Activated CD8-positive, alpha-beta memory T cell treated with anti-CD3 and anti-CD28 coated beads for 1 hour (primary cell): ENCODE results near the gene RBM27.
"Not testable (repeated sequence)": the region's sequence is repeated elsewhere in the genome, so short reads cannot be mapped to it uniquely, and the experiment has no call there.

Experiments used
- DNase-seq, 2 donors: peaks; one replicate each; pipeline ENCODE4 v3.0.0-alpha.2; 2020; ENCODE audit warnings: low read depth in 1 of 2; ENCODE audit errors: extremely low read depth in 1 of 2

RBM27 gene

GRCh38 chr5:146203011-146203871 is at the start of gene RBM27:
Gene RBM27 (plus strand): TSS chr5:146203605. CDS start chr5:146203766, 161 bp downstream.
- peak; percentile 89 to 90 for DNase-seq

- no peak for DNase-seq
Measured at GRCh38 chr5:146158255-146158654, 45.1 kb upstream of the RBM27 start.

GRCh38 chr5:146164382-146164781 is 39.0 kb upstream of the RBM27 start:
- DNase-seq, result no peak

- no peak for DNase-seq
Measured at GRCh38 chr5:146165460-146165859, 37.9 kb upstream of the RBM27 start.

- DNase-seq, result no peak
Measured at GRCh38 chr5:146165903-146166302, 37.5 kb upstream of the RBM27 start.

GRCh38 chr5:146169076-146169475 is 34.3 kb upstream of the RBM27 start:
- no peak for DNase-seq

- DNase-seq, result not testable (repeated sequence)
Measured at GRCh38 chr5:146173049-146173448, 30.4 kb upstream of the RBM27 start.

GRCh38 chr5:146173597-146173996 is 29.8 kb upstream of the RBM27 start:
- no peak for DNase-seq

GRCh38 chr5:146176805-146177204 is 26.6 kb upstream of the RBM27 start:
- no peak for DNase-seq

- DNase-seq, result no peak
Measured at GRCh38 chr5:146179696-146180095, 23.7 kb upstream of the RBM27 start.

GRCh38 chr5:146183403-146183802 is 20.0 kb upstream of the RBM27 start:
- DNase-seq, result not testable (repeated sequence)

GRCh38 chr5:146185161-146185560 is 18.2 kb upstream of the RBM27 start:
- no peak for DNase-seq

- DNase-seq, result no peak
Measured at GRCh38 chr5:146188358-146188757, 15.0 kb upstream of the RBM27 start.

GRCh38 chr5:146192571-146193043 is 10.8 kb upstream of the RBM27 start:
- DNase-seq, result no peak

- no peak for DNase-seq
Measured at GRCh38 chr5:146193285-146193684, 10.1 kb upstream of the RBM27 start.

GRCh38 chr5:146194997-146195396 is 8.4 kb upstream of the RBM27 start:
- DNase-seq, result not testable (repeated sequence)

- DNase-seq, result no peak
Measured at GRCh38 chr5:146196459-146197048, 6.9 kb upstream of the RBM27 start.

- no peak for DNase-seq
Measured at GRCh38 chr5:146199176-146199815, 4.1 kb upstream of the RBM27 start.

GRCh38 chr5:146201795-146202194 is 1.6 kb upstream of the RBM27 start:
- DNase-seq, result not testable (repeated sequence)

- DNase-seq, result peak in 1 of 2 donors; percentile 4
Measured at GRCh38 chr5:146203872-146204192, 427 bp downstream of the RBM27 start.

- DNase-seq, result no peak
Measured at GRCh38 chr5:146205499-146206202, 2.2 kb downstream of the RBM27 start.
